ENCODE results near the gene GRAP2.
"Not testable (repeated sequence)": the region's sequence is repeated elsewhere in the genome, so short reads cannot be mapped to it uniquely, and the experiment has no call there.

The GRAP2 gene

GRCh38 chr22:39980596-39980995 is 79.7 kb downstream of the GRAP2 start:
- peaks cover 50% of the 10 kb centered on the region for H3K27me3 ChIP-seq (ENCODE audit: control insufficient read depth, insufficient read depth, low read length)
- H3K36me3 ChIP-seq (ENCODE audit: insufficient read depth, low read length) = no peaks in the 10 kb centered on the region
- no peak overlapping the region for H3K4me3 ChIP-seq (ENCODE audit: low read length)
- no peak overlapping the region for H3K9ac ChIP-seq (ENCODE audit: low read depth, low read length)
- H3K9me3 ChIP-seq (replicated peaks; ENCODE audit: low read length) = no peaks in the 10 kb centered on the region
- no peak overlapping the region for H3K4me2 ChIP-seq (ENCODE audit: low read length)
- no peaks in the 10 kb centered on the region for H3K4me1 ChIP-seq (ENCODE audit: control insufficient read depth, insufficient read depth, low read length)

DNA sequence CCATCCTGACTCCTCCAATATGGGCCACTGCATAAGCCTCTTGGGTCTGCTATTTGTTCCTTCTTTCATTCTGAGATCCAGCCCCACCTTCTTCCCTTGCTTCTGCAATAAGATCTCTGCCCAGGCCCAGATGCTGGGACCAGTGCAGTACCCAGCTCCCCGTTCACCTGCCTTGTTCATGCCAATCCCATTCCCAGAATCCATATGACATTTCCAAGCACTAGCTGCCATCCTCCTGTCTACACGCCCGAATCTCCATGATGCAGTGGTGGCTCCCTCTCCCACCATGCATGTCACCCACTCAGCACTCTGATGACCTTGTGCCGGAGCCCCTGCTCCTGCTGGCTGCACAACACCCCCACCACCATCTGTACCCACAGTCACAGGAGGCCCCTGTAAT is 82.5 kb downstream of the GRAP2 start:
- H3K4me1 ChIP-seq (ENCODE audit: control insufficient read depth, insufficient read depth, low read length) = no peaks in the 10 kb centered on the region
- no peak overlapping the region for H3K9ac ChIP-seq (ENCODE audit: low read depth, low read length)
- H3K4me3 ChIP-seq (ENCODE audit: low read length) = no peak overlapping the region
- H3K4me2 ChIP-seq (ENCODE audit: low read length) = no peak overlapping the region
- H3K9me3 ChIP-seq (replicated peaks; ENCODE audit: low read length) = no peaks in the 10 kb centered on the region
- no peaks in the 10 kb centered on the region for H3K36me3 ChIP-seq (ENCODE audit: insufficient read depth, low read length)
- H3K27me3 ChIP-seq (ENCODE audit: control insufficient read depth, insufficient read depth, low read length) = peaks cover 32% of the 10 kb centered on the region

GRCh38 chr22:39984006-39984405 is 83.1 kb downstream of the GRAP2 start:
- no peak overlapping the region for H3K4me2 ChIP-seq (ENCODE audit: low read length)
- no peak overlapping the region for H3K4me3 ChIP-seq (ENCODE audit: low read length)
- no peaks in the 10 kb centered on the region for H3K36me3 ChIP-seq (ENCODE audit: insufficient read depth, low read length)
- no peak overlapping the region for H3K9ac ChIP-seq (ENCODE audit: low read depth, low read length)
- no peaks in the 10 kb centered on the region for H3K9me3 ChIP-seq (replicated peaks; ENCODE audit: low read length)
- H3K27me3 ChIP-seq (ENCODE audit: control insufficient read depth, insufficient read depth, low read length) = peaks cover 35% of the 10 kb centered on the region
- no peaks in the 10 kb centered on the region for H3K4me1 ChIP-seq (ENCODE audit: control insufficient read depth, insufficient read depth, low read length)

DNA sequence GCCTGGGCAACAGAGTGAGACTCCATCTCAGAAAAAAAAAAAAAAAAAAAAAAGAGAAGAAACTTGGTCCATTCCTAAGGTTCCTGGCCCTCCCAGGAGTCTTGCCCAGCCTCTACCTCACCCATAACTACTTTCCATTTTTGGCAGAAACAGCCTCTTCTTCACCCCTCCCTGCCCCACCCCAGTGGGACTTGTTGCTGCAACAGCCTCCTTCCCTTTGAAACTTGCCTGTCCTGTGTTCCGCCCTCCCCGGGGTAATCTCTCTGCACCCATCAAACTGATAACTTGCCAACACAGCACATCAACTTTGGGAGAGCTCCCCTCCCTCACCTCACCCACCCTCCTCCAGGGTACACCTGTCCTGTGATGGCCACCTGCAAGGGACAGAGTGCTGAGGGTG is 83.9 kb downstream of the GRAP2 start:
- Histone ChIP-seq H3K4me3 (ENCODE audit: low read length) (no peak overlapping the region), H3K4me2 (ENCODE audit: low read length) (no peak overlapping the region), H3K4me1 (ENCODE audit: control insufficient read depth, insufficient read depth, low read length) (no peaks in the 10 kb centered on the region), H3K36me3 (ENCODE audit: insufficient read depth, low read length) (no peaks in the 10 kb centered on the region), H3K9ac (ENCODE audit: low read depth, low read length) (no peak overlapping the region), H3K9me3 (replicated peaks; ENCODE audit: low read length) (no peaks in the 10 kb centered on the region), H3K27me3 (ENCODE audit: control insufficient read depth, insufficient read depth, low read length) (peaks cover 32% of the 10 kb centered on the region)

DNA sequence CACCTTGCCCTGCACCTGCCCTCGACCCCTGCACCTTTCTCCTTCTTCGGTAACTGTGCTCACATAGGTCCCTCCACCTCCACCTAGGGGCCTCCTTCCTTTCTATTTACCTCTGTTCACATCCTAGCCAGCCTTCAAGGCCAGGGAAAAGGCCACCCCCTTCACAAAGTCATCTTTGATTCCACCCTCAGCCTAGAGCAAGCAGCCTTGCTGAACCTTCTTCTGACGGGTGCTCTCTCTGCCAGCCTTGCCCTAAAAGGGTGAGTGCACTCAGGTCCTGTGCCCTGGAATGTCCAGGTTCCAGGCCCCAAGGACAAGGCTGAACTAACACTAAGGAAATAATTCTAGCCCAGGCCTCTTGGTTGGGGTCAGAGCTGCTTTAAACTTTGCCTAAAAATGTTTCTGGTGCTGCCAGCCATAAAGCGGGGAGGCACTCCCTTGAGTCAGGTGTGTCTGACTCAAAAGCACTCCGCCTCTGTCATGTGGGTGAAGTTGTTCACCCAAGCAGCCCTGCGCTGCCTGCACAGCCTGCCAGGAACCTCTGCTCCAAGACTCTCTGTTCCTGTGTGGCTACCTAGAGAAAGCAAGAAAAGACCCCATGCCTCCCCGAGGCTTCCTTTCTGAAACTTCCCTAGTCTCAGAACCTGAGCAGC is 84.6 kb downstream of the GRAP2 start:
- H3K9ac ChIP-seq (ENCODE audit: low read depth, low read length) = no peak overlapping the region
- H3K4me1 ChIP-seq (ENCODE audit: control insufficient read depth, insufficient read depth, low read length) = no peaks in the 10 kb centered on the region
- H3K36me3 ChIP-seq (ENCODE audit: insufficient read depth, low read length) = no peaks in the 10 kb centered on the region
- no peak overlapping the region for H3K4me3 ChIP-seq (ENCODE audit: low read length)
- no peak overlapping the region for H3K4me2 ChIP-seq (ENCODE audit: low read length)
- no peaks in the 10 kb centered on the region for H3K9me3 ChIP-seq (replicated peaks; ENCODE audit: low read length)
- peaks cover 28% of the 10 kb centered on the region for H3K27me3 ChIP-seq (ENCODE audit: control insufficient read depth, insufficient read depth, low read length)

DNA sequence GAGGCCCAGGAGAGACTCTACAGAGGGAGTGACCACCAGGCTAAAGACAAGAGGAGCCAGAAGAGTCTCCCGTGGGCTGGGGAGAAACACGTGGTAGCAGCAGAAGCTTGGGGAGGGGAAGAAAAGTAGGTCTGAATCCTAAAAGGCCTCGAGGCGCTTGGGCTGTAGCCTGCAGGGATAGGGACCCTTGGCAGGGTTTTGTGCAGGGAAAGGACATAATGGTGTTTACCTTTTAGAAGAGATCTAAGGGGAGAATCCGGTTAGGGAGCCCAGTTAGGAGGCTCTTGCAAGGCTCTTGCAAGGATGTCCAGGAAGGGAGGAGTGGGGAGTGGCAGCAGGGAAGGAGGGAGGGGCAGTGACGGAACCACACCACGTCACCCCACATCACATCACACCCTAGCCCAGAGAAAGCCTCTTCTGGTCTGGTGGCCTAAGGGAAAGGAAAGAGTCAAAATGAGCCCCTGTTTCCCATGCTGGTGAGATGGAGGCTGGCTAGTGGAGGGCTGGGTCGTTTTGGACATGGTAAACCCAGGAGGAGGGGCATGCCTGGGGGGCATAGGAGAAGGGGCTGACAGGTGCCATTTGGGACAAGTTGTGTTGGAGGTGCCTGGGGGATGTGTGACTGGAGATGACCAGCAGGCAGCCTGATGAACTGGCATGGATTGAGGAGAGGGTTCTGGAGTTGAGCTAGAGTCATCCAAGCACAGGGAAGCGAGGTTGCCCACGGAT is 87.7 kb downstream of the GRAP2 start:
- H3K27me3 ChIP-seq (ENCODE audit: control insufficient read depth, insufficient read depth, low read length) = peaks cover 48% of the 10 kb centered on the region
- H3K36me3 ChIP-seq (ENCODE audit: insufficient read depth, low read length) = no peaks in the 10 kb centered on the region
- no peak overlapping the region for H3K9ac ChIP-seq (ENCODE audit: low read depth, low read length)
- no peaks in the 10 kb centered on the region for H3K4me1 ChIP-seq (ENCODE audit: control insufficient read depth, insufficient read depth, low read length)
- no peaks in the 10 kb centered on the region for H3K9me3 ChIP-seq (replicated peaks; ENCODE audit: low read length)
- no peak overlapping the region for H3K4me2 ChIP-seq (ENCODE audit: low read length)
- no peak overlapping the region for H3K4me3 ChIP-seq (ENCODE audit: low read length)

DNA sequence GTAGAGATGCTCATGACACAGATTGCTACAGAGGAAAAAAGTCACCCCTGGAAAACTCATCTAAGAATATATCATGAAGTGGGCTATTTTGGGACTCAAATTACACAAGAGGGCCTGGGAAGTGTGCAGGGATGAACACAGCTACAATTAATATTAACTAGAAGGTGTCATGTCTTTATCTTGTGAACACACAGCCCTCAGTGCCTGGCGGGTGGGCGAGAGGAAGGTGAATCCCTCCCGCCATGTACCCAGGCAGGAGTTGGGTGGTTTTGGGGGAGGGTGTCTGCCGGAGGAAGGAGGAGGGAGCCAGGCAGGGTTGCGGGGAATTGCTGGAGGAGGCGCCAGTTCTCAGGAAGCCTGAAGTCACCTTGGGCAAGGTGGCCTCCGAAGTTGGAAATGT is 88.7 kb downstream of the GRAP2 start:
- H3K36me3 ChIP-seq (ENCODE audit: insufficient read depth, low read length) = no peaks in the 10 kb centered on the region
- no peak overlapping the region for H3K4me3 ChIP-seq (ENCODE audit: low read length)
- H3K9ac ChIP-seq (ENCODE audit: low read depth, low read length) = no peak overlapping the region
- no peak overlapping the region for H3K4me2 ChIP-seq (ENCODE audit: low read length)
- H3K4me1 ChIP-seq (ENCODE audit: control insufficient read depth, insufficient read depth, low read length) = no peaks in the 10 kb centered on the region
- peaks cover 51% of the 10 kb centered on the region for H3K27me3 ChIP-seq (ENCODE audit: control insufficient read depth, insufficient read depth, low read length)
- no peaks in the 10 kb centered on the region for H3K9me3 ChIP-seq (replicated peaks; ENCODE audit: low read length)

GRCh38 chr22:39990686-39991085 is 89.8 kb downstream of the GRAP2 start:
- Histone ChIP-seq H3K4me3 (ENCODE audit: low read length) (no peak overlapping the region), H3K36me3 (ENCODE audit: insufficient read depth, low read length) (no peaks in the 10 kb centered on the region), H3K4me2 (ENCODE audit: low read length) (no peak overlapping the region), H3K9me3 (replicated peaks; ENCODE audit: low read length) (no peaks in the 10 kb centered on the region), H3K9ac (ENCODE audit: low read depth, low read length) (no peak overlapping the region), H3K4me1 (ENCODE audit: control insufficient read depth, insufficient read depth, low read length) (no peaks in the 10 kb centered on the region), H3K27me3 (ENCODE audit: control insufficient read depth, insufficient read depth, low read length) (peaks cover 52% of the 10 kb centered on the region)

DNA sequence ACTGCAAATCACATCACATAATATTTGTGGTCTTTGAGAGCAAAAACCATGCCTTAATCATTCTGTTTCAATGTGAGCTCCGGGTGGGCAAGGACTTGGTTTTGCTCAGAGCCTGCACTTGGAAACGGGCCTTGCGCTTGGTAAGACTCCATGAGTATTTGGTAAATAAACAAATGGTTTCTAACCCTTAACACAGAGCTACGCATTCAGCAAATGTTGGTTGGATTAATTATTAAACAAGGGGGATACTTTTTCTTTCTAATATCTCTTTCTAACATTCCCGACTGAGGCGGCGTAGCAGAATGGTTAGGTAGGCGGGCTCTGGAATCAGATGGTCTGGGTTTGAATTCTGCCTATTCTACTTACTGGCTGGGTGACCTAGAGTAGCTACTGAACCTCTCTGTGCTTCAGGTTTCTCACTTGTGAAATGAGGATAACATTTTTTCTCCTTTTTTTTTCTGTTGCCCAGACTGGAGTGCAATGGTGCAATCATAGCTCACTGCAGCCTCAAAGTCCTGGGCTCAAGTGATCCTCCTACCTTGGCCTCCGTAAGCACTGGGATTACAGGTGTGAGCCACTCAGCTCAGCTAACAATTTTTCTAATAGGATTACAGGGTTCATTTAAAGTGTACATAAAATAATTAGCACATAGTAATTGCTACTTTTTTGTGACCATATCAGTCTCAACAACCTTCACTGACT is 90.4 kb downstream of the GRAP2 start:
- peaks cover 54% of the 10 kb centered on the region for H3K27me3 ChIP-seq (ENCODE audit: control insufficient read depth, insufficient read depth, low read length)
- no peaks in the 10 kb centered on the region for H3K4me1 ChIP-seq (ENCODE audit: control insufficient read depth, insufficient read depth, low read length)
- H3K4me3 ChIP-seq (ENCODE audit: low read length) = no peak overlapping the region
- no peak overlapping the region for H3K9ac ChIP-seq (ENCODE audit: low read depth, low read length)
- H3K4me2 ChIP-seq (ENCODE audit: low read length) = no peak overlapping the region
- no peaks in the 10 kb centered on the region for H3K36me3 ChIP-seq (ENCODE audit: insufficient read depth, low read length)
- H3K9me3 ChIP-seq (replicated peaks; ENCODE audit: low read length) = no peaks in the 10 kb centered on the region

DNA sequence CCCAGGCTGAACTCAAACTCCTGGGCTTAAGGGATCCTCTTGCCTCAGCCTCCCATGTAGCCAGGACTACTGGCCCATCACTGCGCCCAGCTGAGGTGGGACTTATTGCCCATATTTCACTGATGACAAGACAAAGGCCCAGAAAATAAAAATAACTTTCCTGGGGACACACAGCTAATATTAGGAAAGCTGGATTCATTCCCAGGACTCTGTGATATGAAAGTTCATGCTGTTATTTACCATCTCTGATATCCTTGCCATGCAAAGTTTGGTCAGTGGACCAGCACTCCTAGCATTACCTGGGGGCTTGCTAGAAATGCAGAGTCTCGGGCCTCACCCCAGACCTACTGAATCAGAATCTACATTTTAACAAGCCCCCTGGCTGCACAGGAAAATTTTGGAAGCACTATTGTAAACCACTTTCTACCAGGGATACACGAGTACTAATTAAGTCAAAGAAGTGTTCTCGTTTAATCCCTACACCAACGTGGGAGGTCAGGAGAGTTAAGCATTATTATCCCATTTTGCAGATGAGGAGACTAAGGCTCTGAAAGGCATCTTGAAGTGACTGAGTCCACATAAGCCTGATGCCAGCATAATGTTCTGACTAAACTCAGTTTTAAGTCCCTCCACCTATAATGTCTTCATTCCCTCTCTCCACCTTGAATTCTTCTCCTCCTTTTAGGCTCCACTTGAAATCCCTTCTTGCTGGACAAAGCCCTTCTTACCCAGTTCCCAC is 91.4 kb downstream of the GRAP2 start:
- Histone ChIP-seq H3K9ac (ENCODE audit: low read depth, low read length) (no peak overlapping the region), H3K36me3 (ENCODE audit: insufficient read depth, low read length) (no peaks in the 10 kb centered on the region), H3K9me3 (replicated peaks; ENCODE audit: low read length) (no peaks in the 10 kb centered on the region), H3K27me3 (ENCODE audit: control insufficient read depth, insufficient read depth, low read length) (peaks cover 62% of the 10 kb centered on the region), H3K4me3 (ENCODE audit: low read length) (no peak overlapping the region), H3K4me1 (ENCODE audit: control insufficient read depth, insufficient read depth, low read length) (no peaks in the 10 kb centered on the region), H3K4me2 (ENCODE audit: low read length) (no peak overlapping the region)

DNA sequence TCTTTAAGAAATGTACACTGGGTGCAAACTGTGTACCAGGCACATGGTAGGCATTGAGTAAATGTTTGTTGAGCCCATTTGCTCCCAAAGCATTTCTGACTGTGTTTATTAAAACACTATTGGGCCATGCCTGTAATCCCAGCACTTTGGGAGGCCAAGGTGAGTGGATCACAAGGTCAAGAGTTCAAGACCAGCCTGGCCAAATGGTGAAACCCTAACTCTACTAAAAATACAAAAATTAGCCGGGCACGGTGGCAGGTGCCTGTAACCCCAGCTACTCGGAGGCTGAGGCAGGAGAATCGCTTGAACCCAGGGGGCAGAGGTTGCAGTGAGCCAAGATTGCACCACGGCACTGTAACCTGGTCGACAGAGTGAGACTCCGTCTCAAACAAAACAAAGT is 92.0 kb downstream of the GRAP2 start:
- not testable (repeated sequence) for H3K4me2 ChIP-seq (ENCODE audit: low read length); H3K36me3 ChIP-seq (ENCODE audit: insufficient read depth, low read length); H3K9ac ChIP-seq (ENCODE audit: low read depth, low read length); H3K4me1 ChIP-seq (ENCODE audit: control insufficient read depth, insufficient read depth, low read length); H3K4me3 ChIP-seq (ENCODE audit: low read length); H3K9me3 ChIP-seq (replicated peaks; ENCODE audit: low read length)
- peaks cover 64% of the 10 kb centered on the region for H3K27me3 ChIP-seq (ENCODE audit: control insufficient read depth, insufficient read depth, low read length)

Data from skeletal muscle satellite cell (primary cell).